ENCODE measurements around the gene PCOLCE2. TPM values are rescaled to one million over a fixed set of nuclear protein-coding genes. Genes with fewer than 3 reads are reported as not detected.
"Not testable (repeated sequence)": the region's sequence is repeated elsewhere in the genome, so short reads cannot be mapped to it uniquely, and the experiment has no call there.

The PCOLCE2 gene
- total and polyA plus RNA-seq, 9 donors: 1.5 to 47.9 (median 3.6) TPM

GRCh38 chr3:142878649-142879300, 10.1 kb downstream of the PCOLCE2 start:
- TF ChIP-seq POLR2A (IDR thresholded peaks at IDR 0.05) (no peak), EP300 (IDR thresholded peaks at IDR 0.05) (no peak), CTCF (IDR thresholded peaks at IDR 0.05) (no peak)
- DNase-seq: no peak
- H3K9me3 ChIP-seq: no peaks in the 10 kb centered on the region
- no peaks in the 10 kb centered on the region for H3K36me3 ChIP-seq
- H3K4me1 ChIP-seq (ENCODE audit: insufficient read depth): no peaks in the 10 kb centered on the region
- no peak overlapping the region for H3K4me3 ChIP-seq
- 76 to 83% (median 80%) methylated on average over 4 of the region's 4 CpGs for WGBS, 3 donors
- no peaks in the 10 kb centered on the region for H3K27me3 ChIP-seq
- no peak overlapping the region for H3K27ac ChIP-seq
- intact Hi-C loops (cut with DNase I): no loop called here

DNA sequence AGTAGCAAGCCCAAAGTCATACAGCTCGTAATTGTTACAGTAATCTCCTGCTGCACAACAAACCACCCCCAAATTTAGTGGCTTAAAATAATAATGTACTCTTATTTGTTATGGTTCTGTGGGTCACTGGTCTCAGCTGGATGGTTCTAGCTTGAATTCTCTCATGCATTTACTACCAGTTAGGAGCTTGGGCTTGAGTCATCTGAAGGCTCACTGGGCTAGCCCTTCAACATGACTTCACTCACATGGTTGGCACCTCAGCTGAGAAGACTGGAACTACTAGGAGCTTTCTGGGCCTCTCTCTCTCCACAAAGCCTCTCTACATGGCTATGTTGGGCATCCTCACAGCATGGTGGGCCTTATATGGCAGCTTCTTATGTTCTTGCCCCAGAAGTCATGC, 12.5 kb downstream of the PCOLCE2 start:
- TF ChIP-seq POLR2A (IDR thresholded peaks at IDR 0.05) (no peak), CTCF (IDR thresholded peaks at IDR 0.05) (no peak), EP300 (IDR thresholded peaks at IDR 0.05) (no peak)
- H3K9me3 ChIP-seq: no peaks in the 10 kb centered on the region
- DNase-seq: no peak
- H3K27ac ChIP-seq: no peak overlapping the region
- H3K36me3 ChIP-seq: no peaks in the 10 kb centered on the region
- intact Hi-C loops (cut with DNase I): no loop called here
- no peak overlapping the region for H3K4me3 ChIP-seq
- WGBS, 3 donors: 67 to 84% (median 67%) methylated on average over 1 of the region's 1 CpG
- H3K27me3 ChIP-seq: no peaks in the 10 kb centered on the region
- H3K4me1 ChIP-seq (ENCODE audit: insufficient read depth): no peaks in the 10 kb centered on the region

DNA sequence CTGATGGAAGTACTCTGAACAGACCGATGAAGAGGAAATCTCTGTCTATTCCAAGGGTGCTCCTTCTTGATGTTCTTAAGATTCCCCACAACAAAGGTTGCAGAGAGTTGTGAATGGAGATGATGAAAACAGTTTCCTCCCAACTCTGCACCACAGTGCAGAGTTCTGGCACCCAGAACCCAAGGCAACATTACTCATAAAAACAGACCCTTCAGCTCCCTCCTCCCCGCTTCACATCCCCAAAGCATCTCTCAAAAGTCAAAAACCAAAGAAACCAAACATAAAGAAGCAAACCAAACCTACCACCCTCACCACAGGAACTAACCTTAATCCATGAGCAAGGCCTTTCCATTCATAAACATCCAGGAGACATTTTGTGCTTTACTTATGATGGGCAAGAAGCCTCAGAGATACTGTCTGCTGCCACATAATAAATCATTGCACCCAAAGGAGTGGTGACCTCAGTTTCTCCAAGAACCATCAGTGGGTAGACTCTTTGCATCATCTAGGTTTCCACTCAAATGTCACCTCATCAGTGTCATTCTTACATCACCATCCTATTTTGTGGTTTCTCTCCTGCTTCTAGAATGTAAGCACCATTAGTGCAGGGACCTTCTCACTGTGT, 13.2 kb downstream of the PCOLCE2 start:
- intact Hi-C loops (cut with DNase I): no loop called here
- Histone ChIP-seq H3K27me3 (no peaks in the 10 kb centered on the region), H3K4me1 (ENCODE audit: insufficient read depth) (no peaks in the 10 kb centered on the region), H3K27ac (no peak overlapping the region), H3K36me3 (no peaks in the 10 kb centered on the region), H3K4me3 (no peak overlapping the region), H3K9me3 (no peaks in the 10 kb centered on the region)
- 96 to 97% (median 97%) methylated on average over 2 of the region's 2 CpGs for WGBS, 3 donors
- DNase-seq: no peak
- TF ChIP-seq CTCF (IDR thresholded peaks at IDR 0.05) (no peak), POLR2A (IDR thresholded peaks at IDR 0.05) (no peak), EP300 (IDR thresholded peaks at IDR 0.05) (no peak)

DNA sequence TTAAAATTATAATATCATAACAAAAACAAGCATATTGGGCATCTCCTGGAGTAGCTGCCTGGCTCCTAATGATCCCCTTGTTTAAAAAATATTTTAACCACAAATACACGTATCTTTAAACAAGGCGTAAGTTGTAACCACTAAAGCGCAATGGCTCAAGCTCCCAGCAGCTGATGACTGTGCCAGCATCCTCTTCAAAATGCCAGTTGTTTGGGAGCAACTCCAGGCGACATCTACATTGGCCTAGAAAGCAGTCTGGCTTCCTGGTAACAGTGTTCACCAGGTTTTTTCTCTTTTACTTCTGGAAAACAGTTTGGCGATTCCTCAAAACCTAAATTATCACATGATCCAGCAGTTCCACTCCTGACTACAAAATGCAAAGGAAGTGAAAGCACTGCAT, 13.8 kb downstream of the PCOLCE2 start:
- 86 to 89% (median 86%) methylated on average over 5 of the region's 5 CpGs for WGBS, 3 donors
- intact Hi-C loops (cut with DNase I): no loop called here
- Histone ChIP-seq H3K4me1 (ENCODE audit: insufficient read depth) (no peaks in the 10 kb centered on the region), H3K27me3 (no peaks in the 10 kb centered on the region), H3K9me3 (no peaks in the 10 kb centered on the region), H3K4me3 (no peak overlapping the region), H3K36me3 (no peaks in the 10 kb centered on the region), H3K27ac (no peak overlapping the region)
- no peak for DNase-seq
- TF ChIP-seq EP300 (IDR thresholded peaks at IDR 0.05): no peak
- TF ChIP-seq POLR2A (IDR thresholded peaks at IDR 0.05): no peak
- no peak for TF ChIP-seq CTCF (IDR thresholded peaks at IDR 0.05)

DNA sequence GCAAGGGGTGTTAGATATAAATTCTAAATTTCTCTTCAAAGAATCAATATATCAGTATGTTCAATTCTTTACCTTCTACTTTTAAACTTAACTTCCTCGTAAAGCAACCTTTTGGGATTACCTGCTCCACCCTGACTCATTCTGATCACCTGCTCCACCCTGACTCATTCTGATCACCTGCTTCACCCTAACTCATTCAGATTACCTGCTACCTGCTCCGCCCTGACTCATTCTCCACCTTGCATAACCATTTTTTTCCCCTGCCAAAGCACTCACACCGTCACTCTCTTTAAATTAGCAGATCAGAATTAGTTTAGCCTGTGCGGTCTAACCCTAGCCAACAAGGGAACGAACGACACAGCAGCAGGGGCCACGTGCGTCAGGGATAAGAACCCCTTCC, 20.5 kb downstream of the PCOLCE2 start:
- H3K4me3 ChIP-seq; H3K9me3 ChIP-seq; H3K36me3 ChIP-seq; H3K27ac ChIP-seq; H3K27me3 ChIP-seq; H3K4me1 ChIP-seq (ENCODE audit: insufficient read depth); intact Hi-C loops (cut with DNase I); DNase-seq: not testable (repeated sequence)
- 92 to 96% (median 94%) methylated on average over 8 of the region's 8 CpGs for WGBS, 3 donors

Measured in ovary (tissue), 9 donors.